NCI-H526 (cell line): ENCODE measurements around the gene CD44.

Experiments
- DNase-seq, 2 experiments: peaks; one replicate each; lab custom pipeline; 2025; lab: John Stamatoyannopoulos, UW

CD44 gene

GRCh38 chr11:35237860-35238715 lies 99.1 kb downstream of the CD44 start:
- peak; percentile 52 to 85 for DNase-seq

DNA sequence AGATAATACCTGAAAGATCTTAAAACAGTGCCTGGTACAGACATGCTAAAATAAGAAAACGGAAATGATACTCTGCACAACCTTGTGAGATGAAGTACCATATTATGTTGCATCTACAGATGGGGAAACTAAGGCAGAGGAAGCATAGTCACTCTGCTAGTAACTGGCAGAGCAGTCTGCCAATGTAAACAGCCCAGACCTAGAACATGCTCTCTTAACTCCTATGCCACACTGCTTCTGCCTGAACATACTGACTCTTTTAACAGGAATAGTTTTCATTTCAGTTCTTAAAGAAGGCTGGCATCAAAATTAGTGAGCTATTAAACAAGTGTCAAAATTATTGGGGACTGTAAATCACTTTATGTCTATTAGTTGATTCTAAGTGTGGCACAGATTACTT lies 99.9 kb downstream of the CD44 start:
- DNase-seq = no peak

- no peak for DNase-seq
Observed at GRCh38 chr11:35239471-35240075, 100.6 kb downstream of the CD44 start.

DNA sequence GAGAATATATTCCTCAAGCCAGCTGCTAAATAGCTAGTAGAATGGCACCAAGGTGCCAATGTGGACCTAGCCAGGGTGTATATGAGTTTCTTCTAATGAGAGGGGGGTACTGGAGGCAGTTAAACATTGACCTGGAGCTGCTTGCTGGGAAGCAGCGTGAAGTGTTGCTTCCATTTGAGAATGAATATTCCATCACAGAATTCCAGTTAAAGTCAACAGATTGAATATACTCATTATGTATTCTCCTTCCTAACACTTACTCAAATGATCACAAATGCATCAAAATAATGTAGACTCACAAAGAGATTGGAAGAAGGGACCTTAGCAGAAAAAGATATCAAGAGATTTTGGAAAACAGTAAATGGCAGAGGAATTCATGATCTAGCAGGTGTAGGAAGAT lies 102.1 kb downstream of the CD44 start:
- DNase-seq = no peak

- DNase-seq = no peak
Observed at GRCh38 chr11:35241531-35241930, 102.6 kb downstream of the CD44 start.

GRCh38 chr11:35242412-35243242 lies 103.7 kb downstream of the CD44 start:
- no peak for DNase-seq

- DNase-seq = no peak
Observed at GRCh38 chr11:35243774-35244173, 104.8 kb downstream of the CD44 start.

GRCh38 chr11:35245056-35245455 lies 106.1 kb downstream of the CD44 start:
- DNase-seq = no peak

- DNase-seq = no peak
Observed at GRCh38 chr11:35245786-35246185, 106.8 kb downstream of the CD44 start.

- DNase-seq = no peak
Observed at GRCh38 chr11:35246745-35247144, 107.8 kb downstream of the CD44 start.

GRCh38 chr11:35247428-35247827 lies 108.5 kb downstream of the CD44 start:
- no peak for DNase-seq

DNA sequence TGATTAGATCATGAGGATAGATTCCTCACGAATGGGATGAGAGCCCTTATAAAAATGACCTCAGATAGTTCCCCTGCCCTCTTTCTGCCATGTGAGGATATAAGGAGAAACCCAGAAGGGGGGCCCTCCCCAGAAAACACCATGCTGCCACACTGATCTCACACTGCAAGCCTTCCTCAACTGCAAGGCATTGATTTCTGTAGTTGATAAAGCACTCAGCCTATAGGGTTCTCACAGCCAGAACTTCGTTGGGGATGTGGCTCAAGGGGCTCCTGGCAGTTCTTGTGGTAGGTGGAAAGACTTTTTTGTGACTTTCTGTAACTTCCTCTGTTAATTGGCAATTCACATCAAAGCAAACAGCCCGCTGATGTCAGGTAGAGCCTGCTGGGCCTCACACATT lies 108.9 kb downstream of the CD44 start:
- DNase-seq = no peak

- DNase-seq = no peak
Observed at GRCh38 chr11:35248558-35249323, 109.8 kb downstream of the CD44 start.

DNA sequence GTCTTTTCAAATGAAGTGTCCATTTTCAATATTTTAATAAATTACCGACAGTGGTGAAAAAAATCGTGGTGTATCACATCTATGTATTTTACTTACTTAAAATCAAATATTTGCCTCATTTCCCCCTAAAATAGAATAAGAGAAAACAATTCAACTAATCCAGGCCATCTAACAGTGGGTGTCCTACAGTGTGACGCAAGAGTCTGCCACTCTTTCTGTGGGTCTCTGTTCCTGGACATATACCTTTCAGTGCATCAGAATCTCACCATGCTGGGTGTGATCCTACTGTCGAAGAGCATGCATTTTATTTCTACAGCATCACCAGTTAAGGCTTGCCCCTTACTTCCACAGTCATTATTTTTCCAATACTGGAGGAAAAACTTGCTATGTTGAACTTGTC lies 111.2 kb downstream of the CD44 start:
- DNase-seq = no peak

GRCh38 chr11:35250621-35251020 lies 111.7 kb downstream of the CD44 start:
- DNase-seq = no peak

GRCh38 chr11:35253237-35253636 lies 114.3 kb downstream of the CD44 start:
- DNase-seq = no peak

- no peak for DNase-seq
Observed at GRCh38 chr11:35255514-35255913, 116.5 kb downstream of the CD44 start.

GRCh38 chr11:35256296-35256695 lies 117.3 kb downstream of the CD44 start:
- DNase-seq = no peak

DNA sequence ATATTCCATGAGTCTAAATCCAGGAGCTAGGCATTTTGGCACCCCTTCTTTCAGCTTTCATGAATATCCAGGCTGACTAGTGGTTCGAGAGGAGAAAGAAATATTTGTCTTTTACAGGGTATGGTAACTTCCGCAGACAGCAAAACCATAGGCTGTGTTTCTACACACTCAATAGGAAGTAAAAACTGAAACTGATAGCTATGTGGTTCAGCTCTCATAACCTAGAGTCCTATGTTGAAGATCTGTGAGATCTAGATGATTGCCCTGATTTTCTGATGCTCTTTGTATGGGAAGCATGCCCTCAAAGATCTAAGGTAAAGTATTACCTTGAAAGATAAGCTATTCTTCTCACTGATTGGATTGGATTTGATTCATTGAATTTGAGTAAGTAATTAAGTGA lies 118.3 kb downstream of the CD44 start:
- no peak for DNase-seq

GRCh38 chr11:35259529-35259928 lies 120.6 kb downstream of the CD44 start:
- DNase-seq = no peak

GRCh38 chr11:35260342-35260985 lies 121.5 kb downstream of the CD44 start:
- DNase-seq = no peak
